H1 (cell line): ENCODE results near the gene CCDC30. TPM values are rescaled to one million over a fixed set of nuclear protein-coding genes. Genes with fewer than 3 reads are reported as not detected.

Experiments used
- CHD7 ChIP-seq: fragments of 300-600 bp; sonication (generic); IDR thresholded peaks from 2 replicates; pipeline ENCODE4 v1.7.1; 2012; ENCODE audit warnings: low read length, moderate library complexity, mild to moderate bottlenecking, inconsistent platforms; ENCODE audit not compliant: insufficient replicate concordance
- CTBP2 ChIP-seq: IDR thresholded peaks from 2 replicates; pipeline ENCODE4 v1.7.0; 2011; ENCODE audit warnings: borderline replicate concordance, mild to moderate bottlenecking, moderate library complexity, mixed read lengths, low read length; ENCODE audit not compliant: insufficient read depth, insufficient read length
- EZH2 ChIP-seq: fragments of 200-600 bp; sonication (generic); IDR thresholded peaks from 2 replicates; pipeline ENCODE4 v1.7.1; 2012; ENCODE audit warnings: low read depth, mild to moderate bottlenecking, moderate library complexity, low read length, inconsistent platforms; ENCODE audit not compliant: severe bottlenecking
- JUN ChIP-seq: IDR thresholded peaks from 2 replicates; pipeline ENCODE4 v1.6.1; 2011; ENCODE audit warnings: low read depth, mild to moderate bottlenecking, improper control_type of control experiment, low read length
- KDM1A ChIP-seq: fragments of 200-600, 300-600 bp; sonication (generic); IDR thresholded peaks from 2 replicates; pipeline ENCODE4 v1.7.1; 2016; ENCODE audit warnings: mild to moderate bottlenecking, low read length, borderline replicate concordance
- KDM4A ChIP-seq: IDR thresholded peaks from one replicate; pipeline ENCODE4 v1.7.1; 2012; ENCODE audit warnings: low read depth, mild to moderate bottlenecking, moderate library complexity, low read length, inconsistent platforms; ENCODE audit not compliant: severe bottlenecking
- KDM5A ChIP-seq: fragments of 200-600 bp; IDR thresholded peaks from 2 replicates; pipeline ENCODE4 v1.7.1; 2012; ENCODE audit warnings: mild to moderate bottlenecking, low read length, inconsistent platforms, mixed read lengths
- MAX ChIP-seq: IDR thresholded peaks from 2 replicates; pipeline ENCODE4 v1.6.1; 2012; ENCODE audit warnings: inconsistent platforms
- SP2 ChIP-seq: IDR thresholded peaks from 2 replicates; pipeline ENCODE4 v1.6.1; 2012; ENCODE audit warnings: mild to moderate bottlenecking, low read length, inconsistent platforms
- TAF1 ChIP-seq: IDR thresholded peaks from 2 replicates; pipeline ENCODE4 v1.6.1; 2011; ENCODE audit warnings: mild to moderate bottlenecking, low read depth, low read length
- polyA plus RNA-seq, 7 experiments: library from polyadenylated mRNA; depleted of rRNA in 3 of 7; stranded (reverse) in 5 of 7; unstranded in 2 of 7; fragments of >200 nt in 5 of 7; fragments of 200-250 nt in 2 of 7; gene quantifications; 1 replicate in 5 of 7; 2 replicates in 1 of 7; 4 replicates in 1 of 7; pipeline versions ENCODE4 v1.2.1 to v1.2.3, GENCODE V29; 2011 to 2013; ENCODE audit warnings: missing spikeins in 2 of 7, mixed read lengths in 2 of 7
- total RNA-seq: library from RNA; stranded (reverse); fragmentation: NEBNext Ultra II Directional; extraction: Animal tissue kit (Norgen Biotek cat#: 25700); gene quantifications from 2 replicates; pipeline ENCODE4 v1.2.1, GENCODE V29; 2021

CCDC30 gene
- total and polyA plus RNA-seq, 2 of the 8 experiments (the other 6 are each of a cell fraction or from before 2014, with no cell fraction given): 0.60 to 1.8 TPM

- TF ChIP-seq CHD7 (no peak), KDM1A (no peak), TAF1 (peak; percentile 78; the same call in 1 of the 2 replicates), KDM5A (no peak), KDM4A (peak; percentile 23), MAX (peak; percentile 92), SP2 (peak; percentile 71), EZH2 (no peak), JUN (no peak), CTBP2 (no peak)
These were observed 218.8 kb downstream of the CCDC30 start, which contains the start of gene YBX1 (continued) for GRCh38 chr1:42681741-42682483.
